HG03442 (cell line): ENCODE results near the gene IL1RL2.

Source experiments
- ATAC-seq: cut with Tn5 transposase; IDR thresholded peaks from one replicate; pipeline ENCODE4 v1.9.1; 2021; ENCODE audit warnings: mild to moderate bottlenecking, moderate library complexity; ENCODE audit not compliant: unreplicated experiment

Gene IL1RL2

GRCh38 chr2:102186791-102187495 lies at the start of gene IL1RL2:
IL1RL2 (plus strand) TSS chr2:102187023; CDS start chr2:102187868, 845 bp downstream.
- no peak for ATAC-seq

- ATAC-seq: no peak
Observed at GRCh38 chr2:102137138-102137537, 49.7 kb upstream of the IL1RL2 start.

- no peak for ATAC-seq
Observed at GRCh38 chr2:102138331-102138730, 48.5 kb upstream of the IL1RL2 start.

- no peak for ATAC-seq
Observed at GRCh38 chr2:102139851-102140250, 47.0 kb upstream of the IL1RL2 start.

GRCh38 chr2:102140377-102140776 lies 46.4 kb upstream of the IL1RL2 start:
- no peak for ATAC-seq

- ATAC-seq: no peak
Observed at GRCh38 chr2:102141011-102141943, 45.5 kb upstream of the IL1RL2 start.

GRCh38 chr2:102141970-102142828 lies 44.6 kb upstream of the IL1RL2 start, which contains the start of gene IL1R1:
IL1R1 (plus strand) TSS chr2:102142746; CDS start chr2:102157725, 14,979 bp downstream.
- ATAC-seq: no peak

GRCh38 chr2:102142829-102143449 lies 43.9 kb upstream of the IL1RL2 start:
- ATAC-seq: no peak

GRCh38 chr2:102143450-102143985 lies 43.3 kb upstream of the IL1RL2 start:
- no peak for ATAC-seq

GRCh38 chr2:102144128-102144527 lies 42.7 kb upstream of the IL1RL2 start:
- no peak for ATAC-seq

- no peak for ATAC-seq
Observed at GRCh38 chr2:102145107-102145506, 41.7 kb upstream of the IL1RL2 start.

GRCh38 chr2:102145934-102146333 lies 40.9 kb upstream of the IL1RL2 start:
- no peak for ATAC-seq

GRCh38 chr2:102147935-102148334 lies 38.9 kb upstream of the IL1RL2 start:
- ATAC-seq: no peak

- no peak for ATAC-seq
Observed at GRCh38 chr2:102149243-102149642, 37.6 kb upstream of the IL1RL2 start.

- ATAC-seq: no peak
Observed at GRCh38 chr2:102149644-102150455, 37.0 kb upstream of the IL1RL2 start.

- ATAC-seq: no peak
Observed at GRCh38 chr2:102154364-102154763, 32.5 kb upstream of the IL1RL2 start.

GRCh38 chr2:102154946-102155702 lies 31.7 kb upstream of the IL1RL2 start:
- ATAC-seq: no peak

- ATAC-seq: no peak
Observed at GRCh38 chr2:102155703-102156515, 30.9 kb upstream of the IL1RL2 start.
